GM12872 (cell line): Measurements from ENCODE around the gene CDC42BPG.

Source experiments
- TF ChIP-seq, protein P1 (sequence below): IDR thresholded peaks from 3 replicates; pipeline ENCODE4 v1.5.1; 2011; ENCODE audit warnings: low read depth, mild to moderate bottlenecking, low read length, moderate library complexity; ENCODE audit not compliant: insufficient read depth

The CDC42BPG gene

DNA sequence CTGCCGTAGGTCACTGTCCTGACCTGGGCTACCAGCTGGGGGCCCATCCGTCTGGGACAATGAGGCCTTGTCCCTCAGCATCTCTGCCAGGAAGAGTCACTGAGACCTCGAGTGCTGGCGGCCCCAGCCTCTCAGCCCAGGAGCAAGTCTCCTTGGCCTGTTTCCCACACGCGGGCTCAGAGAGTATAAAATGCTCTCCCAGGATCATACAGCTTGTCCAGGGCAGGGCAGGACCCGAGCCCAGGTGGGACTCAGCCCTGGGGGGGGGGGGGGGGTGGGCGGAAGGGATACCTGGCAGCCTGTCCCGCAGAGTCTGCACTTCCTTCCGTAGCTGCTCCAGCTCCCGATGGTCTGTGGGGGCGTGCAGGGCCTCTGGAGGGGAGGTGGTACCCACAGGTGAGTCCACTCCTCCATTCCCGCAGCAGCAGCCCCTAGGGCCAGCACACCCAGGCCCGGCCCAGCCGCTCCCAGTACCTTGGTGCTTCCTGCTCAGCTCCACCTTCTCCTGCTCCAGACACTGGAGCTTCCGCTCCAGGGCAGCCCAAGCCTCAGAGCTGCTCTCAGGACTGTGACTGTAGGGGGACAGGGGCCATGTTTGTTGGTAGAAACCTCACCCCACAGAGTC, 7.9 kb downstream of the CDC42BPG start:
- TF ChIP-seq, protein P1, sequence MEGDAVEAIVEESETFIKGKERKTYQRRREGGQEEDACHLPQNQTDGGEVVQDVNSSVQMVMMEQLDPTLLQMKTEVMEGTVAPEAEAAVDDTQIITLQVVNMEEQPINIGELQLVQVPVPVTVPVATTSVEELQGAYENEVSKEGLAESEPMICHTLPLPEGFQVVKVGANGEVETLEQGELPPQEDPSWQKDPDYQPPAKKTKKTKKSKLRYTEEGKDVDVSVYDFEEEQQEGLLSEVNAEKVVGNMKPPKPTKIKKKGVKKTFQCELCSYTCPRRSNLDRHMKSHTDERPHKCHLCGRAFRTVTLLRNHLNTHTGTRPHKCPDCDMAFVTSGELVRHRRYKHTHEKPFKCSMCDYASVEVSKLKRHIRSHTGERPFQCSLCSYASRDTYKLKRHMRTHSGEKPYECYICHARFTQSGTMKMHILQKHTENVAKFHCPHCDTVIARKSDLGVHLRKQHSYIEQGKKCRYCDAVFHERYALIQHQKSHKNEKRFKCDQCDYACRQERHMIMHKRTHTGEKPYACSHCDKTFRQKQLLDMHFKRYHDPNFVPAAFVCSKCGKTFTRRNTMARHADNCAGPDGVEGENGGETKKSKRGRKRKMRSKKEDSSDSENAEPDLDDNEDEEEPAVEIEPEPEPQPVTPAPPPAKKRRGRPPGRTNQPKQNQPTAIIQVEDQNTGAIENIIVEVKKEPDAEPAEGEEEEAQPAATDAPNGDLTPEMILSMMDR: no peak

DNA sequence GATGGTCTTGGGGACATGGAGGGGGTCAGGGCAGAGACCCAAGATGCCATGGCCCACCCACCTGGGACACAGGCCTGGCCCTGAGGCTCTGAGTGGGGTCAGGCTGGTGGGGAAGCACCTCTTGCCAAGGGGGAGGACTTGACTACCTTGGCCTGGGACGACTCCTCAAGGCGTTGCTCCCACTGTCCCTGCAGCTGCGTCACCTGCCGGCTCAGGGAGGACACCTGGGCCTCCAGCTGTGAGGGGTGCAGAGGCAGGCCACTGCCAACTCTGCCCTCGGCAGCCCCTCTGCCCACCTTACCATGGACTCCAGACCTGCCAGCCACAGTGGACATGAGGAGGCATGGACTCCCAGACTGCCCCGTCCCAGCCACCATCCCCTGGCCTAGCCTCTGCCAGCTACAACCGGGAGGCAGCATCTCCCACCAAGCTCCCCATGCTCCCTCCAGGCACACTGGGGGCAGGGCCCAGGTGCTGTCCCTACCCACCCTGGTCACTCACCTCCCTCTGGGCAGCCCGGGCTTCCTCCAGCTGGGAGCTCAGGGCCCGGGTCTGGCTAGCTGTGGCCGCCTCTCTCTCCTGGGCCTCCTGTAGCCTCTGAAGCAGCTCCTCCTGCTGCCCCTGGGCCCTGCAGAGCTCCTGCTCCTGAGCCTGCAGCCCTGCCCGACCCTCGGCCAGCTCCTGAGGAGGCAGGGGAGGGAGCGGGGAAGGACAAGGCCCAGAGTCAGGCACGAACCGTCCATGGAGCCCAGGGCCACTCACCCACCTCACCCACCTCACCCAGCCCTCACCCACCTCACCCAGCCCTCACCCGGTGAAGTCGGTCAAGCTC, 8.6 kb downstream of the CDC42BPG start:
- TF ChIP-seq, protein P1: no peak

DNA sequence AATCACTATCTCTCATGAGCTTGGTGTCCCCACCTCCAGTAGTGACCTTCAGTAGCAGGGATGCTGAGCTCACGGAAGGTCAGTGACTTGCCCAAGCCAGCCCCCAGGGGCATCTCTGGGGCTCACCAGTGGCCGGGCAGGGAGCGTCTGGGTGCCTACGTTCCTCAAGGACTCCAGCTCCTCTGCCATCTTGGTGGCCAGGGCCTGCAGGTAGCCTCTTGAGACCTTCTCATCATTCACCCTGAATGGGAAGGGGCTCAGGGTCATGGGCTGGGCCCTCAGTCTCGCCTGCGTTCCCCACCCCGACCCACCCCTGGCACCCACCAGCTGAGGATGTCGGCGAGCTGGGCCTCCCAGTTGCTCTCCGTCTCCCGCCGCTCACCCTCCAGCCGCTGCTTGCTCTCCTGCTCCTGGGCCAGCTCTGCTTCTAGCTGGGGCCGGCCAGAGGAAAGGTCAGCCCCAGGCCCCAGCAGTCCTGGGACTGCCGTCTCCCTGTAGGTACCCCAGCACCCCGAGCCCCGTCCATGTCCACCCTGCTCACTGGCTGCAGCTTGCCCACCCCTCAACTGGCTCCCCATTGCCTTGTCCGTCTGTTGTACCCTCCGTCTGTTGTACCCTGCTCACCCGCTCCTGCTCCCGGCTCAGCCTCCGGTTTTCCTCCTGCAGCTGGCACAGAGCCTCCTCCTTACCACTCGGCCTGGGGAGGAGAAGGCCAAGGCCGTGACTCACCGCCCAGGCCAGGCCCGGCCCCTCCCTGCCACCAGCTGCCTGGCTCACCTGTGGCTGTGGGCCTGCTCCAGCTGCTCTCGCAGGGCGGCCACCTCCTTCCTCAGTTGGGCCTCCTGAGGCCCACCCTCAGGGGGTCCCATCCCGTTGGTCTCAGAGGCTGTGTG, 9.5 kb downstream of the CDC42BPG start:
- TF ChIP-seq, protein P1: no peak

DNA sequence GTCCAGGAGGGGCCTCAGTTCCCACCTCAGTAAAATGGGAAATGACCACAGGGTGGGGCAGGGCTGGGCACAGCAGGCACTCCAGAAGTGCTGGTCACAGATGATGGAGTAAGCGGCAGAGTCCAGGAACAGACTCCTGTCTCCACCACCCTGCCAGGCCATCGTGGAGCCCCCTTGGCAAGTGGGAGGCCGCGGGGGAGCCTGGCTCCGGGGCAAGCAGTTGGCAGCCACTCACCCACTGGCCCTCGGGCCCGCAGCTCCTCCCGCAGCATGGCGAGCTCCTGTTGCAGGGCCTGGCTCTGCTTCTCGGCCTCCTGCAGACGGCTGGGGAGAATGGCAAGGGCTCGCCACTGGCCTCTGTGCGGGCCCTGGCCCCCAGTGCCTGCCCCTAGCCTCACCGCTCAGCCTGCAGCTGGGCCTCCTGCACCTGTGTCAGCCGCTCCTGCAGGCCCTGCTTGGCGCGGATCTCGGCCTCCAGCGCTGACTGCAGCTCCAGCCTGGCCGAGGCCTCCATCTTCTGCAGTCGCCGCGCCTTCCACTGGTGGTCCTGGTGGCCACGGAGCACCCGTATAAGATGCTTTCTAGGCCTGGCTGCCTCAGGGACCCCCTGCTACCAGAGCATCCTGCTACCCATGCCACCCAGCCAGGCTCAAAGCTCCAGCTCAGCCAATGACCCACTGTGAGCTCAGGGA, 10.3 kb downstream of the CDC42BPG start:
- TF ChIP-seq, protein P1: no peak

DNA sequence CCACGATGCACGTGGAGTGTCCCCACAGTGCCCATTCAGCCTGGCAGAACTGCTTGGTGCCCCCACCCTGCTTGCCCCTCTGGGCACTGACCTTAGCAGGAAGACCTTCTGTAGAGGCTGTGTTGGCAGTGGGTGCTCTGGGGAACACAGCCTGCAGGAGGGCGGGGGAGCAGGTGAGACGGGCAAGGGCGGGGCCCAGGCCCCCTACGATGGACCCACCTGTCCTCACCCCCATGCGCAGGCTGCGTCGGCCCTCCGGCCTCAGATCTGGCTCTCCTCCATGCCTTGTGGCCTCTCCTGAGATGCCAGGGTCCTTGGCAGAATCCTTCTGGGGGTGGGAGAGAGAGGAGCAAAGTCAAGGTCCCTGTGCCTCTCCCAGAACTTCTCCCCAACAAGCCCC, 10.9 kb downstream of the CDC42BPG start:
- TF ChIP-seq, protein P1: no peak

DNA sequence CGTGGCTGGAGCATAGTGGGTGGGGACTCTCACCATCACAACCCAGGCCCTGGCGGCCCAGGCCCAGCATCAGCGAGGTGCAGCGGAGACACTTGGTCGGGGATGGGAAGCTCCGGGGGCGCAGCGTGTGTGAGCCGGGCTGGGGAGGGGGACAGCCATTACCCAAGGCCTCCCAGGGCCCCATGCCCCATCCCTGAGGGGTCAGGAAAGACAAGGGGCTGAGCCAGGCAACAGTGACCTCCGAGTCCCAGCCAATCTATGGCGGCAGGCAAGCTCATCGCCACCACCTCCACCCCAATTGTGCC, 11.3 kb downstream of the CDC42BPG start:
- TF ChIP-seq, protein P1: no peak
